HEK293T (cell line): Measurements from ENCODE around the gene RYR3.

Source experiments
- CTCF ChIA-PET: fragments of 350-600 bp; formaldehyde crosslinking; extraction: SDS; loops from one replicate; lab custom pipeline; 2021; ENCODE audit warnings: antibody characterized with exemption, inconsistent platforms; lab: Yijun Ruan, JAX
- POLR2A ChIA-PET: fragments of 350-600 bp; formaldehyde crosslinking; extraction: SDS; loops from one replicate; lab custom pipeline; 2020; ENCODE audit warnings: antibody characterized with exemption, inconsistent platforms; lab: Yijun Ruan, JAX
- DNase-seq: peaks from one replicate; pipeline ENCODE4 v3.0.0; 2012; ENCODE audit warnings: mixed read lengths; ENCODE audit errors: extremely low spot score
- ARNT ChIP-seq: fragments of 450-650 bp; IDR thresholded peaks from 2 replicates; pipeline ENCODE4 v1.6.1; 2017; ENCODE audit warnings: mild to moderate bottlenecking
- BHLHE40 ChIP-seq: fragments of 450-650 bp; IDR thresholded peaks from 2 replicates; pipeline ENCODE4 v1.6.1; 2016; ENCODE audit warnings: mild to moderate bottlenecking, moderate library complexity, borderline replicate concordance
- CTBP1 ChIP-seq: fragments of 450-650 bp; IDR thresholded peaks from 2 replicates; pipeline ENCODE4 v1.6.1; 2016; ENCODE audit warnings: borderline replicate concordance
- ELF4 ChIP-seq: fragments of 450-650 bp; IDR thresholded peaks from 2 replicates; pipeline ENCODE4 v1.6.1; 2017; ENCODE audit warnings: antibody characterized with exemption
- FOXA1 ChIP-seq: fragments of 450-650 bp; IDR thresholded peaks from 2 replicates; pipeline ENCODE4 v1.6.1; 2016; ENCODE audit warnings: mild to moderate bottlenecking
- FOXK2 ChIP-seq: fragments of 450-650 bp; IDR thresholded peaks from 2 replicates; pipeline ENCODE4 v1.6.1; 2016; ENCODE audit warnings: mild to moderate bottlenecking
- FOXM1 ChIP-seq: fragments of 450-650 bp; IDR thresholded peaks from 2 replicates; pipeline ENCODE4 v1.6.1; 2017; ENCODE audit warnings: mild to moderate bottlenecking, borderline replicate concordance
- HDGF ChIP-seq: fragments of 450-650 bp; IDR thresholded peaks from 2 replicates; pipeline ENCODE4 v1.6.1; 2017; ENCODE audit warnings: antibody characterized with exemption, borderline replicate concordance
- L3MBTL2 ChIP-seq: fragments of 450-650 bp; conservative IDR thresholded peaks from 2 replicates; pipeline ENCODE4 v1.6.1; 2016; ENCODE audit warnings: mild to moderate bottlenecking
- LEF1 ChIP-seq: fragments of 450-650 bp; IDR thresholded peaks from 2 replicates; pipeline ENCODE4 v1.6.1; 2017; ENCODE audit warnings: mild to moderate bottlenecking, borderline replicate concordance
- NFRKB ChIP-seq: fragments of 450-650 bp; IDR thresholded peaks from 2 replicates; pipeline ENCODE4 v1.6.1; 2016; ENCODE audit warnings: mild to moderate bottlenecking, moderate library complexity
- SP1 ChIP-seq: fragments of 450-650 bp; IDR thresholded peaks from 2 replicates; pipeline ENCODE4 v1.6.1; 2017
- SUZ12 ChIP-seq: fragments of 450-650 bp; IDR thresholded peaks from 2 replicates; pipeline ENCODE4 v1.6.1; 2016; ENCODE audit warnings: mild to moderate bottlenecking
- TARDBP ChIP-seq: fragments of 450-650 bp; IDR thresholded peaks from 2 replicates; pipeline ENCODE4 v1.6.1; 2016
- ZNF384 ChIP-seq: fragments of 450-650 bp; IDR thresholded peaks from 2 replicates; pipeline ENCODE4 v1.6.1; 2016
- TF ChIP-seq, protein P1 (sequence below): fragments of 450-650 bp; IDR thresholded peaks from 2 replicates; pipeline ENCODE4 v1.6.1; 2016

The RYR3 gene

DNA sequence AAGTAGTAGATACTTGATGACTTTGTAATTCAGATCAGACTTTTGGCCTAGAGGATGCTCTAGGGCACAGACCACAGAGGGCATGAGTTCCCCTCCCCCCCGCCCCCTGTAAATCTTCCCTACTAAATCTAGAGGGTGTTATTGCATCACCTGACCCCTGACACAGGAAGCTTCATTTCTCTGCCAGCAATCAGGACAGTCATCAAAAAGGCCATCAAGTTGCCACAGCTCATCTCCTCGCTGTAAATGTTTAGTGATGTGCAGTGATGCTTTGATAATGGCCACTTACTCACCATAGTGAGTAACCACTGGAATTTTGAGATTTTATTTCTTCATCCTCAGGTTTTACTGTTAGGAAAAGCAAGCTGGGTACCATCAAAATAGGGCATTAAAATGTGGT, 368.3 kb downstream of the RYR3 start:
- ChIA-PET POLR2A (no interaction called here), CTCF (no interaction called here)
- no peak for DNase-seq
- TF ChIP-seq HDGF (no peak), SP1 (no peak), ARNT (no peak), LEF1 (no peak), NFRKB (no peak), ZNF384 (no peak), SUZ12 (no peak), L3MBTL2 (no peak), TARDBP (no peak), FOXK2 (no peak)
- TF ChIP-seq, protein P1, sequence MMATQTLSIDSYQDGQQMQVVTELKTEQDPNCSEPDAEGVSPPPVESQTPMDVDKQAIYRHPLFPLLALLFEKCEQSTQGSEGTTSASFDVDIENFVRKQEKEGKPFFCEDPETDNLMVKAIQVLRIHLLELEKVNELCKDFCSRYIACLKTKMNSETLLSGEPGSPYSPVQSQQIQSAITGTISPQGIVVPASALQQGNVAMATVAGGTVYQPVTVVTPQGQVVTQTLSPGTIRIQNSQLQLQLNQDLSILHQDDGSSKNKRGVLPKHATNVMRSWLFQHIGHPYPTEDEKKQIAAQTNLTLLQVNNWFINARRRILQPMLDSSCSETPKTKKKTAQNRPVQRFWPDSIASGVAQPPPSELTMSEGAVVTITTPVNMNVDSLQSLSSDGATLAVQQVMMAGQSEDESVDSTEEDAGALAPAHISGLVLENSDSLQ, result no peak

DNA sequence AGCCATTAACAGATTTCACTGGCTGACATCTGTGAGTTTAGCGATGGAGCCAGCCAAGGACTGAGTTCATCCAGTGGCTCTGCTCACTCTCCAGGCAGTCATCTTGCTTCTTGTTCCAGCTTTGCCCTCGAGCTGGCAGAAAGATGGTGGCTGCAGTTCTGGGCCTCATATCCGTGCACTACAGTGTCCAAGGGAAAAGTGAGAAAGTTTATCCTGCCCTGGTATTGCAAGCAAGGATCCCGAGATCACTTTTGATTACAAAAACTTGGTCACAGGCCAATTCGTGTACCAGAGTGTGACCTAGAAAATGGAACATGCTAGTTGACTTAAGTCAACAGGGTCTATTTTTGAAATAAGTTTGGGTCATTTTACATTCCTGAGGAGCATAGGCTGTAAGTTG, 369.6 kb downstream of the RYR3 start:
- ChIA-PET CTCF (no interaction called here), POLR2A (no interaction called here)
- TF ChIP-seq ZNF384, result no peak
- no peak for TF ChIP-seq L3MBTL2
- no peak for TF ChIP-seq SP1
- no peak for TF ChIP-seq BHLHE40
- no peak for TF ChIP-seq ELF4
- no peak for TF ChIP-seq FOXA1
- no peak for TF ChIP-seq CTBP1
- TF ChIP-seq LEF1, result no peak
- no peak for TF ChIP-seq HDGF
- TF ChIP-seq FOXM1, result no peak
- no peak for TF ChIP-seq NFRKB
- TF ChIP-seq FOXK2, result no peak
- TF ChIP-seq, protein P1, result no peak
- TF ChIP-seq TARDBP, result no peak
- no peak for TF ChIP-seq SUZ12
- TF ChIP-seq ARNT, result no peak
- DNase-seq, result no peak

DNA sequence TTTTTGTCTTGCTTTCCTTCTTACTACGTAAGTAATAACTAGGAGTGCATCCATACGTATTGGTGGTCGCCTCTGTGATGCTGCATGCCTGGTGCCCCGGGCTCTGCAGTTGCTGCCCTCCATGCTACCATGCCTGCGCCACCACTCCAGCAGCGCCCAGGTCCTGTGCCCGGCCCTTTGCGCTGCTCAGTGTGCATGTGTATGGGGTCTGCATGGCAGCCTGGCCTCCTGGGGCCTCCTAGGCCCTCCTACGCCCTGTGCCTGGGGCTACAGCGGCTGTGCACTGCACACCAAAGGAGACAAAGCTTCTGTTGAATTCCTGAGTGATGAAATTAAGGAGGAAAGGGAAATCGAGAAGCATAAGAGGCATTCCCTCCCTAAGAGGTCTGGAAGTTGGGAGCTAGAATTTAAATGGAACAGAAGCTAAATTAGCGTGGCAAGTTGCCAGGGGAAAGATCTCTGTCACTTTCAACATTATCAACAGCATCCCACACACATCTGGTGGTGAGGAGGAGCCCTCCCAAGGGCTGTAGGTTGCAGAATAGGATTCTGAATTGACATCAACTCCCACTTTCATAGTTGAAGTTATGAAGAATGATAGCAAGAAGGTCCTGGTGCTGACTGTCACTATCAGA, 382.5 kb downstream of the RYR3 start:
- ChIA-PET POLR2A (no interaction called here), CTCF (interaction anchor here (0.7 kb wide), 1 partner anchor 401 kb away, joined by 3 read pairs; no protein-coding TSS in a partner anchor)
- TF ChIP-seq SUZ12, result no peak
- TF ChIP-seq, protein P1, result no peak
- TF ChIP-seq ARNT, result no peak
- TF ChIP-seq FOXM1, result no peak
- TF ChIP-seq CTBP1, result no peak
- DNase-seq, result no peak

DNA sequence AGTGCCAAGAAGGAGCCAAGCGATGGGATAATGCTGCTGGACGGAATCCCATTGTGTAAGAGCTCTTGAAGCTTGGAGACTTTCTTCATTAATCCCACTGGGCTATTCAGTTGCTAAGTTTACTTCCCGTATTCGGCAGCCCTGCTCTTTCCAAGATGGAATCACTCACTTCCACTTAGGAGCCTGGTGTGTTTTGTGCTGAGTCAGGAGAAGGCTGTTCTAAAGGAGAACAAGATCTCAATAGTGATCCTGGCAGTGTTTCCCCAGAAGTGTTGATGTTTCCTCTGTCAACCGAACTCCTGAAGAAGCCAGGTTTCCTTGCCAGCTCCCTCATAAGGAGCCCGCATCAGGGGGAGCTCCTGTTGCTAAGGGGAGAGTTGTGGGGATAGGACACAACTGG, 387.4 kb downstream of the RYR3 start:
- CTCF ChIA-PET, result no interaction called here
- TF ChIP-seq ARNT, result no peak
- TF ChIP-seq HDGF, result no peak
- TF ChIP-seq NFRKB, result no peak
- TF ChIP-seq, protein P1, result no peak
- no peak for TF ChIP-seq FOXA1
- TF ChIP-seq FOXK2, result no peak
- no peak for TF ChIP-seq LEF1
- TF ChIP-seq TARDBP, result no peak
- no peak for TF ChIP-seq FOXM1
- TF ChIP-seq ELF4, result no peak
- TF ChIP-seq CTBP1, result no peak
- POLR2A ChIA-PET, result no interaction called here
- no peak for DNase-seq

DNA sequence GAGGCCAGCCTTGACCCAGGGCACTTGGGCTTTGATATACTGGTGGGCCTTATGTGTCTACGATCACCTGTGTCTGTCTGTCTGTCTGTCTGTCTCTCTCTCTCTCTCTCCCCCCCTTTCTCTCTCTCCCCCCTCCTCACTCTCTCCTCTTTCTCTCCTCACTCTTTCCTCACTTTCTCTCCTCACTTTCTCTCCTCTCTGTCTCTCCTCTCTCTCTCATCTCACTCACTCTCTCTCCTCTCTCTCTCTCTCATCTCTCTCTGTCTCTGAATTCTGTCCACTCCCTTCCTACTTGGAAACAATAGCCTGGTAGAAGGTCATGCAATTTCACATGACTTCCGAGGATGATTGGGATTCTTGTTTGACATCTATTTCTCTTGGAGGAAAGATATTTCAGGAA, 388.4 kb downstream of the RYR3 start:
- ChIA-PET POLR2A (no interaction called here), CTCF (no interaction called here)
- no peak for TF ChIP-seq SP1
- TF ChIP-seq NFRKB, result no peak
- TF ChIP-seq ELF4, result no peak
- no peak for TF ChIP-seq ARNT
- TF ChIP-seq SUZ12, result no peak
- no peak for TF ChIP-seq TARDBP
- TF ChIP-seq L3MBTL2, result no peak
- TF ChIP-seq FOXM1, result no peak
- TF ChIP-seq FOXA1, result no peak
- TF ChIP-seq CTBP1, result no peak
- no peak for TF ChIP-seq ZNF384
- TF ChIP-seq HDGF, result no peak
- TF ChIP-seq BHLHE40, result no peak
- no peak for TF ChIP-seq FOXK2
- no peak for DNase-seq
